Right forelimb (tissue), 1 donor: ENCODE measurements around the gene FAM124B.
"Not testable (repeated sequence)": the region's sequence is repeated elsewhere in the genome, so short reads cannot be mapped to it uniquely, and the experiment has no call there.

ENCODE experiments used
- DNase-seq: peaks from one replicate; pipeline ENCODE4 v3.0.0-alpha.2; 2018

The FAM124B gene

GRCh38 chr2:224412141-224413015, 10.5 kb upstream of the FAM124B start:
- DNase-seq = peak; percentile 51

- no peak for DNase-seq
These were observed 9.1 kb upstream of the FAM124B start for GRCh38 chr2:224410946-224411561.

GRCh38 chr2:224408676-224409075, 6.8 kb upstream of the FAM124B start:
- DNase-seq = no peak

- DNase-seq = no peak
These were observed 5.4 kb upstream of the FAM124B start for GRCh38 chr2:224407241-224407701.

GRCh38 chr2:224405841-224406370, 4.0 kb upstream of the FAM124B start:
- DNase-seq = no peak

- no peak for DNase-seq
These were observed 3.5 kb upstream of the FAM124B start for GRCh38 chr2:224405412-224405811.

GRCh38 chr2:224404796-224405195, 2.9 kb upstream of the FAM124B start:
- DNase-seq = no peak

- DNase-seq = no peak
These were observed 1.8 kb upstream of the FAM124B start for GRCh38 chr2:224403657-224404056.

- DNase-seq = no peak
These were observed 848 bp downstream of the FAM124B start for GRCh38 chr2:224400886-224401632.

- DNase-seq = no peak
These were observed 1.6 kb downstream of the FAM124B start for GRCh38 chr2:224400174-224400810.

- DNase-seq = no peak
These were observed 3.6 kb downstream of the FAM124B start for GRCh38 chr2:224398289-224398688.

- not testable (repeated sequence) for DNase-seq
These were observed 4.8 kb downstream of the FAM124B start for GRCh38 chr2:224397100-224397499.

GRCh38 chr2:224395620-224396390, 6.1 kb downstream of the FAM124B start:
- no peak for DNase-seq

- DNase-seq = no peak
These were observed 8.6 kb downstream of the FAM124B start for GRCh38 chr2:224393157-224393872.

- DNase-seq = no peak
These were observed 9.4 kb downstream of the FAM124B start for GRCh38 chr2:224392545-224392944.

- DNase-seq = no peak
These were observed 12.6 kb downstream of the FAM124B start for GRCh38 chr2:224389317-224389716.

GRCh38 chr2:224386876-224387275, 15.0 kb downstream of the FAM124B start:
- no peak for DNase-seq

- DNase-seq = no peak
These were observed 18.8 kb downstream of the FAM124B start for GRCh38 chr2:224382973-224383555.

GRCh38 chr2:224382280-224382647, 19.6 kb downstream of the FAM124B start:
- DNase-seq = not testable (repeated sequence)

- no peak for DNase-seq
These were observed 20.2 kb downstream of the FAM124B start for GRCh38 chr2:224381521-224382279.
